Stimulated activated CD4-positive, alpha-beta T cell treated with anti-CD3 and anti-CD28 coated beads, TNF-alpha, amount 100 ng/mL, for 48 hours (primary cell): Measurements from ENCODE around the gene PLXDC2.

Experiments used
- DNase-seq, 3 donors: peaks; one replicate each; pipeline ENCODE4 v3.0.0-alpha.2; 2020; ENCODE audit warnings: low read depth in 3 of 3

PLXDC2 gene

DNA sequence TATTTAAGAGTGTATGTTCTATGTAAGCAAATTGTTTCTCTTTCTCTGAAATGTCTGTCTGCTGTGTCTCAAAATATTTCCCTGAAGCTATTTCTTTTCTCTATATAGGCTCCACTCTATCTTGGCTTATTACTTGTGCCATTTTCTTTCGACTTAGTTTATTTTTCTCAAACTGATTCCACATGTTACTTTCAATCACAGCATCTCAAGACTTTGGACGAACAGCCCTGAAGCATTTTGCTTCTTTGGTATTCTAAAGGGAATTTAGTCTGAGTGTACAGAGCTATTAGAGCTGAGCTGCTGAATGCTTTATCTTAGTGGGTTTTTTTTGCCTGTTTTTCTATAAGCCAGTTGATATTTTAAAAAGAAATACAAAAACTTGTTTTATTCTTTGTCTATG is 95.7 kb downstream of the PLXDC2 start:
- no peak for DNase-seq

DNA sequence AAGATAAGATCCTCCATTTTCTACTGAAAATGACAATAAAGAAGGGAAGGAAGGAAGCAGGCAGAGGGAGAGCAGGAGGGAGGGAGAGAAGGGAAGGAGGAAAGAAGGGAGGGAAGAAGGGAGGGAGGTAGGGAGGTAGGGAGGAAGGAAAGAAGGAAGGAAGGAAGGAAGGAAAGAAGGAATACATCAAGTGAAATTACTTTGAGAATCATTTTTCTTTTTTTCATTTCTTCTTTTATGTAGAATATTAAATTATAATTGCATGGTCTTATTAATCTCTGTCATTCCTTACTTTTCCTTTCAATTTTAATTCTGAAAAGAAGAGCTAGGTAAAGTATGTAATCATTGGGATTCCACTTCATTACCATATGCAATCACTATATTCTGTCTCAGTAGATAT is 97.8 kb downstream of the PLXDC2 start:
- DNase-seq = no peak

DNA sequence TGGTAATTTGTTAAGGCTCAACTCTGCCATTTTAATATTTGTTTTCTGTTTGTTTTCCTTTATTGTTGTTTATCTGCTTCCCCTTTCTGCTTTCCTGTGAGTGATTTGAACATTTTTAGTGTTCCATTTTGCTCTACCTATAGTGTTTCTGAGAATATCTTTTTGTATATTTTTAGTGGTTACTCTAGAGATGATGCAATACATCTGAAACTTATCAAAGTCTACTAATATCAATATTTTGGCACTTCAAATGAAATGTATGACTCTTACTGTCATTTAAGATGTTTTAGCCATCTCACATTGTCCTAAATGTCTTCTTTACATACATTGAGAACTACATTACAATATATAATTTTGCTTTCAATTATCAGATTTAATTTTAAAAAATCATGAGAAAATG is 98.9 kb downstream of the PLXDC2 start:
- DNase-seq = no peak

DNA sequence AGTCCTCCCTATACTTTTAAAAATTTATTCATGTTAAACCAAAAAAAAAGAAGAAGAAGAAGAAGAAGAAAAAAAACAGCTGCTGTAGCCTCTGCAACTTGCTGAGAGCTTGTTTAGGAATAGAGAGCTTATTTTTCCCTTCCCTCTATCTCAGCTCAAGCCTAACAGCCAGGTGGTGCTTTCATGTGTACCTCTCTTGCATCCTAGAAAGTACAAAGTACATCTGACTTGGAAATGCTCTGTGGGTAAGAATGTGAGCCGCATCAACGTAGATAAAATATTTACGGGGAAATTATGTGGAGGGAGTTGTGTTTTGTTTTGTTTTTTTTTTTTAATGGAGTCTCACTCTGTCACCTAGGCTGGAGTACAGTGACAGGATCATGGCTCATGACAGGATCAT is 99.6 kb downstream of the PLXDC2 start:
- no peak for DNase-seq

DNA sequence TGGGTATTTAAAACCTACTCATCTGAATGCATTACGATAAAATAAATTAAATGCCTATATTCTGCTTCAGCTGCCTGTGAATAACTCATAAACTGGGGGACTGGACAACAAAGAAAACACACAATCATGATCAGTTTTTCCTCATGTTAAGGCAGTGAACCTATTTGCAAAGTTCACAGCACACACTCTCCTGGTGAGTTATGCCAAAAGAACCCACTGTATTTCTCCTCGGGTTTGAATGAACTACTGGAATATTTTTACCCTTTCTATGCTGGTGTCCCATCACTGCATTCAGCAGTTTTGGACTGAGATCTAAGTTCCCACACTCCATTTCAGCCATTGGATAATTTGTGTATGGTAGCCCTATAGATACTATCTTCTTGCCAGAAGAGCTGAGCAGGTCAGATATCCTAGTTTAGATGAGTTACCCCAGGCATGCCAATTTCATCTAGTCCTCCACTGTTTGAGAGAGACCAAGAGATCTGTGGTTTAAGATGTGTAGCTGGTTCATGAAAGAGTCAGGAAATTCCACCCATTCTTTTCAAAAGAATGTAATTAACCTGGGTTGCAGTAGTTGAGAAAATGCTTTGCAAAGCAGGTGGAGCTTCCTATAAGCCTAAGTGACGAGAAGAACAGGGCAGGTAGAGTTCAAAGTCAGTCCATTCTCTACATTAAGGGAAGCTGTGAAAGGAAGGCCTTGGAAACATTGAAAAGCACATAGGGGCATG is 101.7 kb downstream of the PLXDC2 start:
- DNase-seq = no peak

DNA sequence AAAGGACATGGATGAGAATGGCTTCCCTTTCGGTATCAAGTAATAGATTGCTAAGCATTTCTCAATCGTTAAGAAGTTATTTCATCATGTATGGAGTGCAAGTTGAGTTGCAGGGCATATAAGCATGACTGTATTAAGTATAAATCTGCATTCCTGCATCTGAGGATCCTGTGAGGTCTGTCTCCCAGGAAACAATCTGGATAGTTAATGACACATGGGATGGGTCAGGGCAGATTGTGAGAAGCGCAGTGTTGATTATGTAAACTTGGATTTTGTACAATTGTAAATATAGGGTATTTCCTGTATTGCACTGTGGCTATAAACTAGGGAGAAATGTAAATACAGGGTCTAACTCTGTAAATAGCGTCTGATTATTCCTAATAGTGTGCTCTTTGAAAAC is 102.6 kb downstream of the PLXDC2 start:
- no peak for DNase-seq

DNA sequence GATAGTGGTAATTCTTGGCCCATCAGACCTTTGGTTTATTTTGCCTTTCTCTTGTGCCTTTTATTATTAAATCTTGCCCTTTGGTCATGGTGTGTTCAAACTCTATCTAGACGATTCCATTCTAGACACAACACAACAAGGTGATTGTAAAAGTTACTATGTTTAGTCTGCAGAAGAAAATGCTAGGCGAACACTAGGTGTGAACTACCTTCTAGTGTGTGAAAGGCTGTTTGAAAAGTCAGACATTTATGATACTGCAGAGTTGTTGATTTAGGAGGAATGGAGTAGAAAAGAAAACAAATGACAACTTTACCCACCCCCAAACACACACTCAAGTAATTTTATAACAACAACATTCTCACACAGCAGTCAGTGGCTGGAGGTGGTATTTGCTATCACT is 103.4 kb downstream of the PLXDC2 start:
- no peak for DNase-seq

DNA sequence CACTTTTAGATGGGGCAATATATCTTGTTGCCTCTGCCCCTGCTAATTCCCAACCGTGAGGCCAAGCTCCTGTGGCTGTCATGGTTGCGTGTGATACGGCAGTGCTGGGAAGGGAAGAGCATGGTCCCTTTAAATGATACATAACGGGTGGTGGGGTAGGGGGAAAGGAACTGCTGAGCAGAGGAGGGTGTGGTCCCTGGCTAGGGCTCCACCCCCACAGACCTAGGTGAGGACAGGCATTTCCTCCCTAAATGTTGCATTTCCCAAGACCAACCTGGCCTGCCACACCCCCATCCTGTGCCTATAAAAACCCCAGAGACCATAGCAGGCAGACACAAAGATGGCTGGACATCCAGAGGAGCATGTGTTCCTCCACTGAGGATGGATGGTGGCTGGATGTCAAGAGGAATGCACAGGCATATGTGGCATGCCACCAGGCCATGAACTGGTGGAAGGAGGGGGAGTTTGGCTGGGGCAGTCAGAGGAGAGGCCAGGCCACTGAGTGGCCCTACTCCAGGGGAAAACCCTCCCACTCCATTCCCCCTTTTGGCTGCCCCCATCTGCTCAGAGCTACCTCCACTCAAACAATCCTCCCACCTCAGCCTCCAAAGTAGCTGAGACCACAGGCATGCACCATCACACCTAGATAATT is 104.0 kb downstream of the PLXDC2 start:
- DNase-seq = no peak

DNA sequence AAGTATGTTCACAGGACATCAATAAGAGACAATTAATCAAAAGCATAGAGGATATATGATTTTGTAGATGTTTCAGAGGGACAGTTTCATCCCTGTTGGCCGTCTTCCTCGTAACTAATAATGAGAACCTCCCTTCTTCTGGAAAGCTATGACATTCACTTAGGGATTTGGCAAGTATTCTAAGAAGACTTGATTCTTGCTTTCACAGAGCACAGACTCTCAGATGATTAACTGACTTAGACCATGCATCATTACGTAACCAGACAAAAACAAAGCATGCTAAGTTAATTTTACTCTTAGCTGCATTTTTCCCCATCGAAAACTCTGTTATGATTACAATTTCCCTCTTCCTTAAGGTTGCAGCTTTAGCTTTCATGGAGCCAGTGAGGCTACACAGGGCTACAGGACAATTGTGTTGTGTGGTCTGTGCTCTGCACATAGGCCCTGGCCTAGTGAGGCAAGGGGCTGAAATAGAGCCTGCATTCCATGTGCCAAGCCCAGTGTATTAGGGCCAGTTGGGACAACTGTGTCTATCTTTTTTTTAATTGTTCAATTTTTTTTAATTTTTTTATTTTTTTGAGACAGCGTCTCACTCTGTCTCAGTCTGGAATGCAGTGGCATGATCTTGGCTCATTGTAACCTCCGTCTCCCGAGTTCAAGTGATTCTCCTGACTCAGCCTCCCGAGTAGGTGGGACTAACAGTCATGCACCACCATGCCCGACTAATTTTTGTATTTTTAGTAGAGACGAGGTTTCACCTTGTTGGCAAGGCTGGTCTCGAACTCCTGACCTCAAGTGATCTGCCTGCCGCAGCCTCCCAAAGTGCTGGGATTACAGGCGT is 105.3 kb downstream of the PLXDC2 start:
- DNase-seq = no peak

DNA sequence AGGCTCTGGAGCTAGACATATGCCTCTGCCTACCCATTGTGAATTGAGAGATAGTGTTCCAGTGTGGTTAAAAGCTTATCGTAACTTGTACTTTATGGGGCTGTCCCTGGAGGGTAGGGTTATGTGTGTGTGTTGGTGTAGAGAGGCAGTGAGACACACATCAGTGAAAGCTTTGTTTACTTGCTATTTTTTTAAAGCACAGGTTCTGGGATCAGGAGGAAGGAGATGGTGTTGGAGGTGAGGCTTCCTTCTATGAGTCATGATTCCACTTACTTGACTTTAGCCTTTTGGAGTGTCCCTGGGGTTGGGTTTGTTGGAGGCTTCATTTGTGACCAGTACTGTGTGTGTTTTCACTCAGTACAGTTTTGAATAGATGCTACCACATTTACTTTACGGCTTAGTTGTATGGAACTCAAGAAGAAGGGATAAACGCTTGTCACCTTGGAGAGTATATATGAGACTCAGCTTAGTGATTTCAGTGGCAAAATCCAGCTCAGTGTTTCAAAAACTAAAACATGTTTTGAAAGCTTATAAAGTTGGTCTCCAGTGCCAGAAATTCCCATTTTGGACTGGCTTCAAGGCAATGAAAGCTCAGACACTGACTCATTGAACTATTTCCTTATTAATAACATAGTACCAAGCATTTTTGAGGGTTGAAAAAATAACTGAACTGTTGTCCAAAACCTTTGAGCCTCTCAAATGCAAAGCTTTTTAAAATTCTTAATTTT is 106.2 kb downstream of the PLXDC2 start:
- no peak for DNase-seq

DNA sequence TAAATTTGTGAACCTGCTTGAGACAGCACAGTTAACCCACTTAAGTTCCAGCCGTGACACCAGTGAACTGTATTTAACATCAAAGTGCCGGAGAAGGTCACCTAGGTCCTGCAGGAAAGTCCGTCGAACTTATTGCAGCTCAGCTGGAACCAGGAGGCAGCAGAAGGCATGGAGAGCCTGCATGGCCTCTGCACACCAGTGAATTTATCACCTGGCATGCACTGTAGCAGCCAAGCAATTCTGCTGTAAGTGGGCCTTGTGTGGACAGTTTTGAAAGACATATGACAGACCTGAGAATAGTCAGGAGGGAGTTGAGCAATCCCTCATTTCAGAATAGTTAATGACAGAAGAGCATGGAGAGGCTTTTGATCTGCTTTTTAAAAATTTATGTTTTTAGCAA is 108.8 kb downstream of the PLXDC2 start:
- no peak for DNase-seq

DNA sequence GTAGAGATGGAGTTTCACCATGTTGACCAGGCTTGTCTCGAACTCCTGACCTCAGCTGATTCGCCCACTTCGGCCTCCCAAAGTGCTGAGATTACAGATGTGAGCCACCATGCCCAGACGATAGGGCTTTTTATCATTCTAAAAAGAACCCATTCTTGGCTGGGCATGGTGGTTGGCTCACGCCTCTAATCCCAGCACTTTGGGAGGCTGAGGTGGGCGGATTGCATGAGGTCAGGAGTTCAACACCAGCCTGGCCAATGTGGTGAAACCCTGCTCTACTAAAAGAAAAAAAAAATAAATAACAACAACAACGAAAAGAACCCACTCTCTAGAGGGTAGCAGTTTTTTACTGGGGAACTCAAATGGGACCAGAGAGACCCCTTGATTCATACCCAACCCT is 112.7 kb downstream of the PLXDC2 start:
- DNase-seq = no peak

DNA sequence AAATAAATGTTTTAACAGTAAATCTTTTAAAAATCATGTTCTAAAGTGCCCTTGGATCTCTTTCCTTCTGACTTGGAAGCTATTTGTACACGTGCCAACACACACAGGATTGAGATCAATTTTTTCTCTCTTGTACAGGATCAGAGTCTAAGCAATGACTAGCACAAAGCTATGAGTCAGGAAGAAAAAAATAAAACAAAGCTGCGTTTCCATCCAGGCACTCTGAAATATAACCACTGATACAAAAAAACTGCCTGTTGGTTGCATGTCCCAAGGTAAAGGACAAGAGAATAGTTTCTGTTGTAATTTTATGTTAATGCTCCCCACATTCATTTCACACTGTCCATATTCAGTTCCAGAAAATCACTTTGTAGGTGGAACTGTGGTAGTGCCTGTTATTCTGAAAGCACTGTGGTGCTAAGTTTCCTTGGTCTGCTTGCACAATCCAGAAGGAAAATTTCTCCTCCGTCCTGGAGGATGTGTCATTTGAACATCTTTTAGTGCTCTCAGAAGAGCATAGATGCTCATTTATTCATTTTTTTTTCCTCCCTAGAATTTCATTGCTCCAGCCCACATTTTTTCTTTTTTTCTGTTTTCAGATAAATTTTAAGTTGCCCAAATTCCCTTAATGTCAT is 113.4 kb downstream of the PLXDC2 start:
- DNase-seq = no peak

DNA sequence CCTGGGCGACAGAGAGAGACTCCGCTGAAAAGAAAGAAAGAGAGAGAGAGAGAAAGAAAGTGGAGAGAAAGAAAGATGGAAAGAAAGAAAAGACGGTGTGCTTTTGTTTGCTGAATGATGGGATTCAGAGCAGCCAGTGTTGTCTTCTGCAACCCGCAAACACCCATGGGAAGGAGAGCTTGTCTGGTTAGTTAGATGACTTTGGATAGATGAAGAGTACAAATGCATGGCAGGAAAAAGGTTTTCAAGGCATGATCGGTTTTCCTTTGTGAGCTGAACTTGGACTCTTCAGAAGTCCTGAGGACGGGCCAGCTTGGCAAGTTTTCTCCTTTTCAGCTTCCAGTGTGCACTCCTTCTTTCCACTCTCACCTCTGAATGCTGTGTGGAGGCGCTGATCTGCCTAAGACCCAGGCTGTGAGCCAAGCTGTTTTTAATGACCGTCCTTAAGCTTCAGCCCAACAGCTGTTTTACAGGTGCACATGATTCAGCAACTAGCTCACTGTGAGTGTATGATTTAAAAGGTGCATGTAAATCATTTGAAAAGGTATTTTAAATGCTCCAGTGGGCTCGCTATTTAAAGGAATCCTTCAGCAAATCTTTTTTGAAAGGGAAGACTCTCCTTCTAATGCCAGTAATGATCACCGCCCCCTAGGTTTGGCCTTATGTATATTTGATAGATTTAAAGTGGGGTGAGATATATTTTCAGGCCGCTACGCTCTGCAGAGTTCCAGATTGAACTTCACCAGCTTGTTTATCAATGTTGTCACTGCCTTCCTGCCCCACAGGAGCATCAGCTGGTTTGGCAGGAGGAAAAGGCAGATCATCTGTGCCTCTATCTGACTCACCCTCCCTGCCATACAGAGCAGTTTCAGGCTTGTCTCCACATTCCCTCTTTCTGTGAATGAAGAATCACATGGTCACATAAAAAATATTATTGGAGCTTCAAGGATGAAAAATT is 115.0 kb downstream of the PLXDC2 start:
- DNase-seq = no peak

DNA sequence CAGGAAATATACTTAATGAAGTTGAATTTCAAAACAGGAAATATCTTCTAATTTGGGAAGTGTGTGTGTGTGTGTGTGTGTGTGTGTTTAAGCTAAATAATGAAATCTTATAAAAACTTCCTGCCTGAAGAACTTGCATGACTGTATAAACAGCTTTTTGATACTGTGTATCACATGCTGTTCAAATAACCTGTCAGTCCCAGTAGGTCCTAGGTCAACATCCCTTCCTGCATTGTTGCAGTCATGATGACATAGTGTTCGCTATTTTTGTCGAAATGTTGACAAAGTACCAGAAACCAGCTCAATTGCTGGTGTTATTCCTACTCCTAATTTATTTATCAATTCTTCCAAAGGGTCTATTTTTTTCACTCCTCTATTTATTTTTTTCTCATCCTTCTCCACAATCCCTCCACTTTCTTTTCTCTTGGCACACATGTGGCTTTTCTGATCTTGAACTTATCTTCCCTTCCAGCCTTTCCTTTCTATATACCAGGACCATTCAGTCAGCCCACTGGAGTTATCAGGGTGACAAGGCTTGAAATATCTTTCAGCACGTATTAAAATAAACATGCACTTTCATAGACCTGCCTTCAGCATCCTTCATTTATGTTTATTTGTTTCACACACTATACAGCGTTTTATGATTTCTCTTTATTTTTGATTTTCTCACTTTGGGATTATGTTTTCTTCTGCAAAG is 115.8 kb downstream of the PLXDC2 start:
- DNase-seq = no peak

DNA sequence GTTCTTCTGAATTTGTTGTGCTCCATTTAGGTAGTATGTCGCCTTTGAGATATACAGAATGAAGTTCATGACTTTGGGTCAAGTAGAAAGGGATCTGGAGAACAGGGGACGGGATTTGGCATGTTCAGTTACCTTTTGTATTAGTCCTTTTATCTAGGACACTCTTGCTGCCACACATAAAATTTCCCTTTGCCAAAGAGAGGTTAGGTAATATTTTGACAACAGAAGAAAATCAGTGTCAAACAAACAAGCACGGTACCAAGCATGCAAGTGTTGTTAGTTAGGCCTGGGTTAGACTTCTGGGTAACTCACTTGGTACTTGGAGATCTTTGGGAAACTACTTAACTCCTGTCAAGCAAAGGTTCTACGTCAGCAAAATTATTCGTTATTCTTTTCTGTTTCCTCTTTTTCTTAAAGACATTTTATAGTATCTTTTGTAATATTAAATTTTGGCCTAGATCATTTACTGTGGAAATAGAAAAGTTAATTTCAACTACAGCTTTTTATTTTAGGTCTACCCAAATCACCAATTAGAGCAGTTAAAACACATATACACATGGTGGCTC is 116.7 kb downstream of the PLXDC2 start:
- no peak for DNase-seq

DNA sequence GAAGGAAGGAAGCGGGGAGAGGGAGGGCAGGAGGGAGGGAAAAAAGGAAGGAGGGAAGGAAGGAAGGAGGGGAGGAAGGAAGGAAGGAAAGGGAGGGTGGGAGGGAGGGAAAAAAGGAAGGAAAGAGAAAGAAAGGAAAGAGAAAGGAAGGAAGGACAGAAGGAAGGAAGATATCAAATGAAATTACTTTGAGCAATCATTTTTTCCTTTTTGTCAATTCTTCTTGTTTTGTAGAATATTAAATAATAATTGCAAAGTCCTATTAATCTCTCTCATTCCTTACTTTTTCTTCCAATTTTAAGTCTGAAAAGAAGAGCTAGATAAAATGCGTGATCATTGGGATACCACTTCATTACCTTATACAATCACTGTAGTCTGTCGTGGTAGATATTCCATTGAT is 117.5 kb downstream of the PLXDC2 start:
- DNase-seq = no peak

DNA sequence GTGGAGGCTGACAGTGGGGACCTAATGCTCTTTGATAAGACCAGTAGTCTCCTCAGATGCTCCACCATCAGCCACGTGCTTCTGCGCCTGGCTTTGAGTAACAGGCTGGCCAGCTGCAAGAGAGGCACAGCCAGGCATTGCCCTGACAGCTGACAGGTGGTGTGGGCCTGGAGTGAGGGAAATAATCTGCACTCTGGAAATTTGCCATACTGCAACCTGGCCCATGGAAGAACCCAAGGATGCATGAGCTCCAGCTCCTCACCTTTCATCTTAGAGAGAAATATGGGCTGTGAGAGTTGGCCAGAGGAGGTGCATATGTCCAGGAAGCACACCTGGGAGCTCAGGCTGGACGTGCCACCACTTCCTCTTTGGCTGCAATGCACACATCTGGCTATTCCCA is 118.9 kb downstream of the PLXDC2 start:
- DNase-seq = no peak

DNA sequence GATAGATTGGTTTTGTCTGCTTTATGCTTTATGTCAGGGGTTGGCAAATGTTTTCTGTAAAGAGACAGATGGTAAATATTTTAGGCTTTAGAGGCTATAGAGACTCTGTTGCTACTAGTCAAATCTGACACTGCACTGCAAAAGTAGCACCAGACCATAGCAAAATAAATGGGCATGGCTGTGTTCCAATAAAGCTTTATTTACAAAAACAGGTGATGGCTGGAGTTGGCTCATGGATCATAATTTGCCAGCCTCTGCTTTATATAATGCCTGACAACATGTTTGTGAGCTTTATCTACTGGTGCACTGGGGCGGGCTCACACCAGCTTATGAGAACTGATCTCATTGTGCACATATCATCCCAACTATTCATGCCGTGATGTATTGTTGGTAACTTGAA is 120.1 kb downstream of the PLXDC2 start:
- DNase-seq = no peak

DNA sequence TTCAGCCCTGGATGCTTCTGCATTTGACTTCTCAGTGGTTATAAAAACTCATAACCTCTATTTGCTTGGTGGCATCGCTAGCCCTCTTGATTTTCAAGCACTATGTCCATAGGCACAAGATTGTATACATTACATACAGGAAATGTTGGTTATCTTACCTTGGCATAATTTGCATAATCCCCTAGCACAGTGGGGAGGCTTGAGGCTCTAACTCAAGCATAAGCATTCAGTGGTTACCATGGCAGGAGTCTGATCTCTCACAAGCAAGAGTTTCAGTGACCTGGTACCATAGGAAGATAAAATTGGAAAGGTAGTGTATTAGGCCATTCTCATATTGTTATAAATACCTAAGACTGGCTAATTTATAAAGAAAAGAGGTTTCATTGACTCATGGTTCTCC is 121.8 kb downstream of the PLXDC2 start:
- no peak for DNase-seq
